Activated T-cell treated with anti-CD3 and anti-CD28 coated beads, Interleukin-2, amount 50 U/mL, for 4 hours (primary cell): ENCODE measurements around the gene NOBOX. TPM values are rescaled to one million over a fixed set of nuclear protein-coding genes. Genes with fewer than 3 reads are reported as not detected.
"Not testable (repeated sequence)": the region's sequence is repeated elsewhere in the genome, so short reads cannot be mapped to it uniquely, and the experiment has no call there.

Experiments
- ATAC-seq, 2 donors: fragments of 200-7000 bp; cut with Tn5 transposase; one replicate each; pipeline ENCODE4 v1.10.0; 2021
- DNase-seq: peaks from one replicate; pipeline ENCODE4 v3.0.0-alpha.2; 2020
- H3K27me3 Mint-ChIP-seq: one replicate; pipeline ENCODE4 v1.8.0; 2021; ENCODE audit warnings: low read depth, mixed read lengths
- H3K36me3 Mint-ChIP-seq: one replicate; pipeline ENCODE4 v1.8.0; 2022; ENCODE audit warnings: mixed read lengths; ENCODE audit not compliant: insufficient read depth
- H3K4me1 Mint-ChIP-seq: one replicate; pipeline ENCODE4 v1.8.0; 2021; ENCODE audit warnings: low read depth, mixed read lengths
- H3K4me3 Mint-ChIP-seq: one replicate; pipeline ENCODE4 v1.8.0; 2021; ENCODE audit warnings: mild to moderate bottlenecking, moderate library complexity, mixed read lengths
- H3K9me3 Mint-ChIP-seq: one replicate; pipeline ENCODE4 v1.8.0; 2021; ENCODE audit warnings: mixed read lengths
- total RNA-seq, 3 donors: library from RNA; stranded (reverse); gene quantifications; one replicate each; pipeline ENCODE4 v1.2.1, GENCODE V29; 2021

NOBOX gene
- not detected for total RNA-seq

GRCh38 chr7:144403649-144404061 lies at the start of gene NOBOX:
TSS of gene NOBOX (minus strand) at chr7:144403693.
- H3K27me3 Mint-ChIP-seq, result peaks cover 9% of the 10 kb centered on the region
- DNase-seq (no peak), ATAC-seq (no peak)
- no peaks in the 10 kb centered on the region for H3K36me3 Mint-ChIP-seq
- H3K4me3 Mint-ChIP-seq, result no peak within 1 kb of the TSS
- no peaks in the 10 kb centered on the region for H3K9me3 Mint-ChIP-seq
- H3K4me1 Mint-ChIP-seq, result no peaks in the 10 kb centered on the region

- Mint-ChIP-seq H3K4me1 (no peaks in the 10 kb centered on the region), H3K9me3 (peaks cover 15% of the 10 kb centered on the region), H3K27me3 (no peaks in the 10 kb centered on the region), H3K36me3 (peaks cover 24% of the 10 kb centered on the region), H3K4me3 (no peak overlapping the region)
- DNase-seq, result no peak
- no peak for ATAC-seq
Observed at GRCh38 chr7:144452064-144452463, 48.6 kb upstream of the NOBOX start.

GRCh38 chr7:144445590-144445989 lies 42.1 kb upstream of the NOBOX start:
- DNase-seq (no peak), ATAC-seq (no peak)
- no peak overlapping the region for H3K4me3 Mint-ChIP-seq
- no peaks in the 10 kb centered on the region for H3K9me3 Mint-ChIP-seq
- no peaks in the 10 kb centered on the region for H3K4me1 Mint-ChIP-seq
- H3K36me3 Mint-ChIP-seq, result peaks cover 4% of the 10 kb centered on the region
- no peaks in the 10 kb centered on the region for H3K27me3 Mint-ChIP-seq

GRCh38 chr7:144439717-144440205 lies 36.3 kb upstream of the NOBOX start:
- Mint-ChIP-seq H3K4me3 (no peak overlapping the region), H3K4me1 (no peaks in the 10 kb centered on the region), H3K36me3 (no peaks in the 10 kb centered on the region), H3K9me3 (no peaks in the 10 kb centered on the region), H3K27me3 (no peaks in the 10 kb centered on the region)
- ATAC-seq, result no peak
- DNase-seq, result no peak

GRCh38 chr7:144438759-144439158 lies 35.3 kb upstream of the NOBOX start:
- DNase-seq (no peak), ATAC-seq (no peak)
- Mint-ChIP-seq H3K36me3 (no peaks in the 10 kb centered on the region), H3K4me3 (no peak overlapping the region), H3K9me3 (no peaks in the 10 kb centered on the region), H3K27me3 (no peaks in the 10 kb centered on the region), H3K4me1 (no peaks in the 10 kb centered on the region)

- Mint-ChIP-seq H3K27me3 (peaks cover 4% of the 10 kb centered on the region), H3K9me3 (no peaks in the 10 kb centered on the region), H3K4me1 (no peaks in the 10 kb centered on the region), H3K4me3 (no peak overlapping the region), H3K36me3 (no peaks in the 10 kb centered on the region)
- ATAC-seq, result no peak
- DNase-seq, result peak; percentile 14
Observed at GRCh38 chr7:144437370-144438191, 34.1 kb upstream of the NOBOX start.

- ATAC-seq (no peak), DNase-seq (no peak)
- peaks cover 4% of the 10 kb centered on the region for H3K27me3 Mint-ChIP-seq
- H3K4me3 Mint-ChIP-seq, result no peak overlapping the region
- H3K9me3 Mint-ChIP-seq, result no peaks in the 10 kb centered on the region
- H3K36me3 Mint-ChIP-seq, result no peaks in the 10 kb centered on the region
- no peaks in the 10 kb centered on the region for H3K4me1 Mint-ChIP-seq
Observed at GRCh38 chr7:144436500-144436899, 33.0 kb upstream of the NOBOX start.

- H3K9me3 Mint-ChIP-seq, result peaks cover 31% of the 10 kb centered on the region
- H3K4me3 Mint-ChIP-seq, result no peak overlapping the region
- no peak for ATAC-seq
- no peak for DNase-seq
- H3K27me3 Mint-ChIP-seq, result peaks cover 3% of the 10 kb centered on the region
- H3K36me3 Mint-ChIP-seq, result peaks cover 2% of the 10 kb centered on the region
- no peaks in the 10 kb centered on the region for H3K4me1 Mint-ChIP-seq
Observed at GRCh38 chr7:144428431-144428830, 24.9 kb upstream of the NOBOX start.

- H3K9me3 Mint-ChIP-seq, result peaks cover 31% of the 10 kb centered on the region
- not testable (repeated sequence) for H3K27me3 Mint-ChIP-seq, H3K36me3 Mint-ChIP-seq, H3K4me3 Mint-ChIP-seq, DNase-seq, ATAC-seq, H3K4me1 Mint-ChIP-seq
Observed at GRCh38 chr7:144427539-144427938, 24.0 kb upstream of the NOBOX start.

GRCh38 chr7:144418931-144419330 lies 15.4 kb upstream of the NOBOX start:
- not testable (repeated sequence) for H3K4me3 Mint-ChIP-seq, H3K27me3 Mint-ChIP-seq, H3K9me3 Mint-ChIP-seq, DNase-seq, ATAC-seq, H3K4me1 Mint-ChIP-seq, H3K36me3 Mint-ChIP-seq

- Mint-ChIP-seq H3K4me1 (no peaks in the 10 kb centered on the region), H3K4me3 (no peak overlapping the region), H3K27me3 (peaks cover 4% of the 10 kb centered on the region), H3K9me3 (no peaks in the 10 kb centered on the region), H3K36me3 (no peaks in the 10 kb centered on the region)
- ATAC-seq (no peak), DNase-seq (no peak)
Observed at GRCh38 chr7:144416341-144416740, 12.8 kb upstream of the NOBOX start.

- Mint-ChIP-seq H3K36me3 (no peaks in the 10 kb centered on the region), H3K4me3 (no peak overlapping the region), H3K9me3 (no peaks in the 10 kb centered on the region), H3K4me1 (no peaks in the 10 kb centered on the region), H3K27me3 (peaks cover 4% of the 10 kb centered on the region)
- DNase-seq (no peak), ATAC-seq (no peak)
Observed at GRCh38 chr7:144415858-144416257, 12.4 kb upstream of the NOBOX start.

- Mint-ChIP-seq H3K4me1 (no peaks in the 10 kb centered on the region), H3K4me3 (no peak overlapping the region), H3K27me3 (peaks cover 4% of the 10 kb centered on the region), H3K9me3 (no peaks in the 10 kb centered on the region), H3K36me3 (no peaks in the 10 kb centered on the region)
- ATAC-seq (no peak), DNase-seq (no peak)
Observed at GRCh38 chr7:144414815-144415214, 11.3 kb upstream of the NOBOX start.

- no peaks in the 10 kb centered on the region for H3K4me1 Mint-ChIP-seq
- peaks cover 6% of the 10 kb centered on the region for H3K27me3 Mint-ChIP-seq
- DNase-seq (no peak), ATAC-seq (no peak)
- H3K4me3 Mint-ChIP-seq, result no peak overlapping the region
- no peaks in the 10 kb centered on the region for H3K9me3 Mint-ChIP-seq
- no peaks in the 10 kb centered on the region for H3K36me3 Mint-ChIP-seq
Observed at GRCh38 chr7:144410441-144410840, 6.9 kb upstream of the NOBOX start.

- no peak for DNase-seq
- H3K36me3 Mint-ChIP-seq, result no peaks in the 10 kb centered on the region
- H3K9me3 Mint-ChIP-seq, result no peaks in the 10 kb centered on the region
Observed at GRCh38 chr7:144408121-144408520, 4.6 kb upstream of the NOBOX start.

More at GRCh38 chr7:144408121-144408520, 4.6 kb upstream of the NOBOX start:
- Mint-ChIP-seq H3K27me3 (peaks cover 2% of the 10 kb centered on the region), H3K4me1 (no peaks in the 10 kb centered on the region), H3K4me3 (no peak overlapping the region)
- no peak for ATAC-seq
